CD14-positive monocyte (primary cell): ENCODE results near the gene CLN5. TPM values are rescaled to one million over a fixed set of nuclear protein-coding genes. Genes with fewer than 3 reads are reported as not detected.
A peak's percentile ranks its signal among the peaks of the same experiment; 100 is the strongest.

ENCODE experiments used
- DNase-seq, 3 donors: peaks; one replicate each; pipeline ENCODE4 v3.0.0-alpha.2; 2011 to 2022
- H2AFZ ChIP-seq: 2 replicates; pipeline ENCODE4 v1.6.0; 2012; ENCODE audit warnings: mild to moderate bottlenecking, low read depth, low read length, inconsistent platforms; ENCODE audit not compliant: insufficient read depth, poor library complexity, severe bottlenecking
- H3K27ac ChIP-seq, 2 donors: 1 replicate in 1 of 2; 2 replicates in 1 of 2; pipeline ENCODE4 v1.5.1; 2012 to 2013; ENCODE audit warnings: low read length in 2 of 2, control low read depth in 1 of 2, inconsistent platforms in 1 of 2, low read depth in 1 of 2, mild to moderate bottlenecking in 1 of 2
- H3K27me3 ChIP-seq, 2 donors: one replicate each; pipeline versions ENCODE4 v1.6.0 to v1.6.1; 2011 to 2013; ENCODE audit warnings: low read length in 2 of 2; ENCODE audit not compliant: control insufficient read depth in 2 of 2, insufficient read depth in 2 of 2
- H3K36me3 ChIP-seq, 2 donors: replicated peaks in 1 of 2; 1 replicate in 1 of 2; 2 replicates in 1 of 2; pipeline versions ENCODE4 v1.5.1 to v1.6.1; 2012 to 2013; ENCODE audit warnings: low read length in 2 of 2, control low read depth in 1 of 2, inconsistent platforms in 1 of 2, mild to moderate bottlenecking in 1 of 2; ENCODE audit not compliant: insufficient read depth in 2 of 2, control insufficient read depth in 1 of 2
- H3K4me1 ChIP-seq, 2 donors: 1 replicate in 1 of 2; 2 replicates in 1 of 2; pipeline versions ENCODE4 v1.5.1 to v1.6.1; 2012 to 2013; ENCODE audit warnings: low read length in 2 of 2, control low read depth in 1 of 2, inconsistent platforms in 1 of 2, mild to moderate bottlenecking in 1 of 2, moderate library complexity in 1 of 2; ENCODE audit not compliant: insufficient read depth in 2 of 2, control insufficient read depth in 1 of 2
- H3K4me2 ChIP-seq: replicated peaks from 2 replicates; pipeline ENCODE3; 2012; ENCODE audit warnings: low read length, moderate library complexity, mild to moderate bottlenecking; ENCODE audit not compliant: poor library complexity, severe bottlenecking; ENCODE audit errors: extremely low read depth
- H3K4me3 ChIP-seq, 3 experiments: fragments of 200-600 bp in 1 of 3; sonication (generic) in 1 of 3; replicated peaks in 1 of 3; 1 replicate in 2 of 3; 2 replicates in 1 of 3; pipeline ENCODE4 v1.5.1; 2011 to 2013; ENCODE audit warnings: low read length in 3 of 3, mild to moderate bottlenecking in 3 of 3, control low read depth in 2 of 3, low read depth in 2 of 3, inconsistent platforms in 1 of 3, moderate library complexity in 1 of 3
- H3K79me2 ChIP-seq: 2 replicates; pipeline ENCODE4 v1.6.0; 2012; ENCODE audit warnings: mild to moderate bottlenecking, control low read depth, inconsistent platforms, low read length, moderate library complexity; ENCODE audit not compliant: insufficient read depth
- H3K9ac ChIP-seq: 2 replicates; pipeline ENCODE4 v1.6.0; 2017; ENCODE audit warnings: low read length, mild to moderate bottlenecking; ENCODE audit not compliant: insufficient read depth, poor library complexity, severe bottlenecking
- H3K9me3 ChIP-seq, 2 donors: replicated peaks in 1 of 2; 1 replicate in 1 of 2; 2 replicates in 1 of 2; pipeline versions ENCODE4 v1.5.1 to v1.6.1; 2012 to 2013; ENCODE audit warnings: low read length in 2 of 2, control low read depth in 1 of 2; ENCODE audit not compliant: control insufficient read depth in 1 of 2, insufficient read depth in 1 of 2
- H4K20me1 ChIP-seq: 2 replicates; pipeline ENCODE4 v1.6.0; 2012; ENCODE audit warnings: mild to moderate bottlenecking, low read length, control low read depth, moderate library complexity; ENCODE audit not compliant: insufficient read depth
- H3K27ac Mint-ChIP-seq, 7 donors: one replicate each; pipeline ENCODE4 v1.8.0; 2020; ENCODE audit warnings: mild to moderate bottlenecking in 7 of 7, mixed read lengths in 7 of 7, moderate library complexity in 6 of 7, inconsistent platforms in 2 of 7
- H3K27me3 Mint-ChIP-seq, 3 donors: one replicate each; pipeline ENCODE4 v1.8.0; 2021 to 2022; ENCODE audit warnings: low read depth in 3 of 3, mild to moderate bottlenecking in 3 of 3, mixed read lengths in 3 of 3, moderate library complexity in 3 of 3, inconsistent platforms in 1 of 3
- H3K36me3 Mint-ChIP-seq, 2 donors: one replicate each; pipeline ENCODE4 v1.8.0; 2020; ENCODE audit warnings: mixed read lengths in 2 of 2, inconsistent platforms in 1 of 2, mild to moderate bottlenecking in 1 of 2
- H3K4me1 Mint-ChIP-seq: one replicate; pipeline ENCODE4 v1.8.0; 2020; ENCODE audit warnings: mild to moderate bottlenecking, mixed read lengths
- H3K4me3 Mint-ChIP-seq, 2 donors: one replicate each; pipeline ENCODE4 v1.8.0; 2020; ENCODE audit warnings: mild to moderate bottlenecking in 2 of 2, mixed read lengths in 2 of 2, moderate library complexity in 1 of 2
- H3K9me3 Mint-ChIP-seq, 7 donors: one replicate each; pipeline ENCODE4 v1.8.0; 2020 to 2022; ENCODE audit warnings: mixed read lengths in 7 of 7, mild to moderate bottlenecking in 6 of 7, moderate library complexity in 6 of 7, inconsistent platforms in 2 of 7
- CTCF ChIP-seq: fragments of 200-600 bp; IDR thresholded peaks from one replicate; pipeline ENCODE4 v1.8.0; 2022; ENCODE audit warnings: antibody characterized with exemption, mild to moderate bottlenecking
- WGBS: methylation state at CpG from one replicate; pipeline ENCODE4 v1.1.5; 2013; ENCODE audit warnings: missing lambda C conversion rate; ENCODE audit not compliant: insufficient coverage; 5-methylcytosine and 5-hydroxymethylcytosine counted together
- intact Hi-C, 2 donors: fragments of 100-400 bp; cut with micrococcal nuclease; formaldehyde crosslinking; loops; one replicate each; pipeline versions ENCODE4 v1.15.0 to v1.15.1; 2023
- polyA plus RNA-seq, 3 donors: library from polyadenylated mRNA; depleted of rRNA in 1 of 3; unstranded in 2 of 3; stranded (reverse) in 1 of 3; fragments of 300-500 nt in 2 of 3; fragments of >200 nt in 1 of 3; fragmentation: Illumina TruSeq in 2 of 3; gene quantifications; 1 replicate in 2 of 3; 2 replicates in 1 of 3; pipeline ENCODE4 v1.2.3, GENCODE V29; 2012 to 2021

The CLN5 gene
- polyA plus RNA-seq, 3 donors, result 9.8 to 22.1 (median 21.5) TPM

- H3K9me3 ChIP-seq, result no peaks in the 10 kb centered on the region
- no peaks in the 10 kb centered on the region for H3K9me3 Mint-ChIP-seq
- H4K20me1 ChIP-seq, result peaks cover 99% of the 10 kb centered on the region
- no CpG with 5 or more reads among the region's 2 CpGs for WGBS
- peaks cover 86 to 100% of the 10 kb centered on the region in 2 donors for H3K36me3 ChIP-seq
- intact Hi-C loops, result no loop called here
- H2AFZ ChIP-seq, result no peak overlapping the region
- no peaks in the 10 kb centered on the region for H3K27me3 ChIP-seq
- no peak for TF ChIP-seq CTCF
- H3K4me1 Mint-ChIP-seq, result peaks cover 3% of the 10 kb centered on the region
- H3K9ac ChIP-seq, result no peak overlapping the region
- peaks cover 0 to 2% (median 0%) of the 10 kb centered on the region in 3 donors for H3K27me3 Mint-ChIP-seq
- DNase-seq, result no peak
- peaks cover 95% of the 10 kb centered on the region for H3K79me2 ChIP-seq
- H3K4me3 ChIP-seq, result no peak overlapping the region
- H3K36me3 Mint-ChIP-seq, result peaks cover 80 to 92% of the 10 kb centered on the region in 2 donors
- no peak overlapping the region for H3K27ac ChIP-seq
- no peak overlapping the region for H3K4me2 ChIP-seq
- no peak overlapping the region for H3K4me3 Mint-ChIP-seq
- H3K27ac Mint-ChIP-seq, result peak overlapping the region in 1 of 7 donors; percentile 48
- no peaks in the 10 kb centered on the region for H3K4me1 ChIP-seq
Observed at GRCh38 chr13:77013853-77014542, 22.1 kb downstream of the CLN5 start.

- H3K9me3 ChIP-seq, result no peaks in the 10 kb centered on the region
- peaks cover 80 to 100% of the 10 kb centered on the region in 2 donors for H3K36me3 ChIP-seq
- Mint-ChIP-seq H3K27me3 (peaks cover 0 to 2% (median 0%) of the 10 kb centered on the region in 3 donors), H3K4me1 (peaks cover 4% of the 10 kb centered on the region), H3K36me3 (peaks cover 73 to 84% of the 10 kb centered on the region in 2 donors), H3K9me3 (no peaks in the 10 kb centered on the region), H3K27ac (peak overlapping the region in 1 of 7 donors; percentile 37), H3K4me3 (no peak overlapping the region)
- H3K27me3 ChIP-seq, result no peaks in the 10 kb centered on the region
- no peak overlapping the region for H3K9ac ChIP-seq
- no peak overlapping the region for H3K4me3 ChIP-seq
- no peak overlapping the region for H2AFZ ChIP-seq
- H3K4me2 ChIP-seq, result no peak overlapping the region
- H4K20me1 ChIP-seq, result peaks cover 100% of the 10 kb centered on the region
- no peak for DNase-seq
- H3K4me1 ChIP-seq, result no peaks in the 10 kb centered on the region
- TF ChIP-seq CTCF, result no peak
- intact Hi-C loops, result no loop called here
- H3K79me2 ChIP-seq, result peaks cover 99% of the 10 kb centered on the region
- no peak overlapping the region for H3K27ac ChIP-seq
- no CpG with 5 or more reads among the region's 2 CpGs for WGBS
Observed at GRCh38 chr13:77014906-77015685, 23.2 kb downstream of the CLN5 start.
